Measurements from ENCODE around the gene CISD1.

GRCh38 chr10:58336242-58336641 is 67.3 kb downstream of the CISD1 start:
- no peak for TF ChIP-seq NFE2L1 (CRISPR knock-in tag; IDR thresholded peaks at IDR 0.05)
- TF ChIP-seq TCF7 (CRISPR knock-in tag; IDR thresholded peaks at IDR 0.05; ENCODE audit: low read depth), result no peak
- TF ChIP-seq, protein P1, sequence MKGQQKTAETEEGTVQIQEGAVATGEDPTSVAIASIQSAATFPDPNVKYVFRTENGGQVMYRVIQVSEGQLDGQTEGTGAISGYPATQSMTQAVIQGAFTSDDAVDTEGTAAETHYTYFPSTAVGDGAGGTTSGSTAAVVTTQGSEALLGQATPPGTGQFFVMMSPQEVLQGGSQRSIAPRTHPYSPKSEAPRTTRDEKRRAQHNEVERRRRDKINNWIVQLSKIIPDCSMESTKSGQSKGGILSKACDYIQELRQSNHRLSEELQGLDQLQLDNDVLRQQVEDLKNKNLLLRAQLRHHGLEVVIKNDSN (CRISPR knock-in tag; IDR thresholded peaks at IDR 0.05), result no peak
- TF ChIP-seq CTCF (IDR thresholded peaks at IDR 0.05), result no peak
- TF ChIP-seq CREM (CRISPR knock-in tag; IDR thresholded peaks at IDR 0.05), result no peak
- no peak for TF ChIP-seq SP1 (CRISPR knock-in tag; conservative IDR thresholded peaks at IDR 0.05)
- no peak for TF ChIP-seq FOXJ3 (CRISPR knock-in tag; IDR thresholded peaks at IDR 0.05; ENCODE audit: borderline replicate concordance)
- TF ChIP-seq, protein P2, sequence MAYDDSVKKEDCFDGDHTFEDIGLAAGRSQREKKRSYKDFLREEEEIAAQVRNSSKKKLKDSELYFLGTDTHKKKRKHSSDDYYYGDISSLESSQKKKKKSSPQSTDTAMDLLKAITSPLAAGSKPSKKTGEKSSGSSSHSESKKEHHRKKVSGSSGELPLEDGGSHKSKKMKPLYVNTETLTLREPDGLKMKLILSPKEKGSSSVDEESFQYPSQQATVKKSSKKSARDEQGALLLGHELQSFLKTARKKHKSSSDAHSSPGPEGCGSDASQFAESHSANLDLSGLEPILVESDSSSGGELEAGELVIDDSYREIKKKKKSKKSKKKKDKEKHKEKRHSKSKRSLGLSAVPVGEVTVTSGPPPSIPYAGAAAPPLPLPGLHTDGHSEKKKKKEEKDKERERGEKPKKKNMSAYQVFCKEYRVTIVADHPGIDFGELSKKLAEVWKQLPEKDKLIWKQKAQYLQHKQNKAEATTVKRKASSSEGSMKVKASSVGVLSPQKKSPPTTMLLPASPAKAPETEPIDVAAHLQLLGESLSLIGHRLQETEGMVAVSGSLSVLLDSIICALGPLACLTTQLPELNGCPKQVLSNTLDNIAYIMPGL (CRISPR knock-in tag; IDR thresholded peaks at IDR 0.05), result no peak
- no peak for TF ChIP-seq FOXP1 (CRISPR knock-in tag; IDR thresholded peaks at IDR 0.05; ENCODE audit: borderline replicate concordance)
- TF ChIP-seq, protein P3, sequence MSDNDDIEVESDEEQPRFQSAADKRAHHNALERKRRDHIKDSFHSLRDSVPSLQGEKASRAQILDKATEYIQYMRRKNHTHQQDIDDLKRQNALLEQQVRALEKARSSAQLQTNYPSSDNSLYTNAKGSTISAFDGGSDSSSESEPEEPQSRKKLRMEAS (CRISPR knock-in tag; IDR thresholded peaks at IDR 0.05), result no peak
- TF ChIP-seq CBFB (CRISPR knock-in tag; IDR thresholded peaks at IDR 0.05; ENCODE audit: low read depth), result no peak
- TF ChIP-seq, protein P4, sequence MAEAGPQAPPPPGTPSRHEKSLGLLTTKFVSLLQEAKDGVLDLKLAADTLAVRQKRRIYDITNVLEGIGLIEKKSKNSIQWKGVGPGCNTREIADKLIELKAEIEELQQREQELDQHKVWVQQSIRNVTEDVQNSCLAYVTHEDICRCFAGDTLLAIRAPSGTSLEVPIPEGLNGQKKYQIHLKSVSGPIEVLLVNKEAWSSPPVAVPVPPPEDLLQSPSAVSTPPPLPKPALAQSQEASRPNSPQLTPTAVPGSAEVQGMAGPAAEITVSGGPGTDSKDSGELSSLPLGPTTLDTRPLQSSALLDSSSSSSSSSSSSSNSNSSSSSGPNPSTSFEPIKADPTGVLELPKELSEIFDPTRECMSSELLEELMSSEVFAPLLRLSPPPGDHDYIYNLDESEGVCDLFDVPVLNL (CRISPR knock-in tag; IDR thresholded peaks at IDR 0.05; ENCODE audit: borderline replicate concordance, low read depth), result no peak
- TF ChIP-seq ZNF396 (CRISPR knock-in tag; IDR thresholded peaks at IDR 0.05; ENCODE audit: borderline replicate concordance), result no peak

All from WTC11 (cell line).